ENCODE data around the gene ZNF438. TPM values are rescaled to one million over a fixed set of nuclear protein-coding genes. Genes with fewer than 3 reads are reported as not detected.
A peak's percentile ranks its signal among the peaks of the same experiment; 100 is the strongest.
"Not testable (repeated sequence)": the region's sequence is repeated elsewhere in the genome, so short reads cannot be mapped to it uniquely, and the experiment has no call there.

ZNF438 gene
- total RNA-seq, 1 donor, result 8.0 TPM

DNA sequence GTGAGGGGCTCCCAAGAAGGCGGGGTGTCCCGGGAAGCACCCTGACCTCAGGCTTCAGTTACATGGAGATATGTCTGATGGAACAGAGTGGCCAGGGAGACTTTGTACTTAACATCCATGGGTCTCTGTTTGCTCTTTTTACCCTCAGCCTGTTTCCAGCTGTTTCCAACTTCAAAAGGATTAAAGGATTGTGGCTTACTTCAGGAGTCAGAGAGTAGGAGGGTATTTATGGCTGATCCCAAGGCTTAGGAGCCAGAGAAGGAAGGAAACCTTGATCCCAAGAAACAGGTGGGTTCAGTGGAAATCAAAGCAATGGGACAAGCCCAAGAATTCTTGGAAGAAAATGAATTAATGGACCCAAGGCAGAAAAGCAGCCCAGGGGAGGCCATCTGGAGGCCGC is 37.7 kb upstream of the ZNF438 start:
- TF ChIP-seq, protein P1, sequence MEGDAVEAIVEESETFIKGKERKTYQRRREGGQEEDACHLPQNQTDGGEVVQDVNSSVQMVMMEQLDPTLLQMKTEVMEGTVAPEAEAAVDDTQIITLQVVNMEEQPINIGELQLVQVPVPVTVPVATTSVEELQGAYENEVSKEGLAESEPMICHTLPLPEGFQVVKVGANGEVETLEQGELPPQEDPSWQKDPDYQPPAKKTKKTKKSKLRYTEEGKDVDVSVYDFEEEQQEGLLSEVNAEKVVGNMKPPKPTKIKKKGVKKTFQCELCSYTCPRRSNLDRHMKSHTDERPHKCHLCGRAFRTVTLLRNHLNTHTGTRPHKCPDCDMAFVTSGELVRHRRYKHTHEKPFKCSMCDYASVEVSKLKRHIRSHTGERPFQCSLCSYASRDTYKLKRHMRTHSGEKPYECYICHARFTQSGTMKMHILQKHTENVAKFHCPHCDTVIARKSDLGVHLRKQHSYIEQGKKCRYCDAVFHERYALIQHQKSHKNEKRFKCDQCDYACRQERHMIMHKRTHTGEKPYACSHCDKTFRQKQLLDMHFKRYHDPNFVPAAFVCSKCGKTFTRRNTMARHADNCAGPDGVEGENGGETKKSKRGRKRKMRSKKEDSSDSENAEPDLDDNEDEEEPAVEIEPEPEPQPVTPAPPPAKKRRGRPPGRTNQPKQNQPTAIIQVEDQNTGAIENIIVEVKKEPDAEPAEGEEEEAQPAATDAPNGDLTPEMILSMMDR (IDR thresholded peaks at IDR 0.05; ENCODE audit: insufficient read depth, low read length), result no peak
- DNase-seq (ENCODE audit: low read depth), result no peak
- H3K4me3 ChIP-seq (ENCODE audit: low read depth, low read length), result no peak overlapping the region

- no peak overlapping the region for H3K4me3 ChIP-seq (ENCODE audit: low read depth, low read length)
- TF ChIP-seq, protein P1 (IDR thresholded peaks at IDR 0.05; ENCODE audit: insufficient read depth, low read length), result no peak
- peak; percentile 94 for DNase-seq (ENCODE audit: low read depth)
These were observed 32.7 kb upstream of the ZNF438 start for GRCh38 chr10:31064348-31064747.

DNA sequence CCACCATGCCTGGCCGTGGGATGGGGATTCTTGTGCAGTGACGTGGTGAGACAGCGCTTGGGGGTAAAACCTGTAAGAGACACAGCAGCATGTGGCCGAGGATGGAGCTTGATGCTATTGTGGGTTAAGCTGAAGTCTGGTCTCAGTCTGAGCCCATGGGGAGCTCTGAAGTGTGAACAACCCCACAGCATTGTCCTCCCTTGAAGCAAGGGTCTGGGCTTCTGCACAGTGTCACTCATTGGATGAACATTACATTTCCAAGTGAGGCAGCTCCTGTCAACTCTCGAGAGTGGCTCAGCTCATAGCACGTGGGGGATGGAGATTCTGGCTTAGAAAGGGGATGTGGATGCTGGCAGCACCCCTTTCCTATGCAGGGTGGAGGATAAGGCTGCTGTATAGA is 32.2 kb upstream of the ZNF438 start:
- DNase-seq (ENCODE audit: low read depth), result peak; percentile 28
- TF ChIP-seq, protein P1 (IDR thresholded peaks at IDR 0.05; ENCODE audit: insufficient read depth, low read length), result no peak
- H3K4me3 ChIP-seq (ENCODE audit: low read depth, low read length), result no peak overlapping the region

GRCh38 chr10:31062856-31063255 is 31.2 kb upstream of the ZNF438 start:
- DNase-seq (ENCODE audit: low read depth), result peak; percentile 89
- no peak overlapping the region for H3K4me3 ChIP-seq (ENCODE audit: low read depth, low read length)
- TF ChIP-seq, protein P1 (IDR thresholded peaks at IDR 0.05; ENCODE audit: insufficient read depth, low read length), result no peak

DNA sequence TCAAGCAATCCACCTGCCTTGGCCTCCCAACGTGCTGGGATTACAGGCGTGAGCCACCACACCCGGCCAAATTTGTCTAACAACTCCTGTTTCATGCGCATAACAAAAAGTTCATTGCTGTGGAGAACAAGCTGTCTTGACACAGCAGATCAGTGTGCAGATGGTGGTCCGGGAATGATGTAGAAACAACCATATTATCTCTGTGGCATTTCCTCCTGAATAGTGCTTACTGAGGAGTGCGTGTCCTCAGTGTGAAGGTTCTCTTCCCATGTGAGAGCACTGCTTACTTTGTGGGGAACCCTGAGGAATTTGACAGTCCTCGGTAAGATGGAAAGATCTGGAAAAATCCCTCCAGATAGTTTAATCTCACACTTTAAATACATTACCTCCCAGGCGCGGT is 30.3 kb upstream of the ZNF438 start:
- H3K4me3 ChIP-seq (ENCODE audit: low read depth, low read length), result no peak overlapping the region
- TF ChIP-seq, protein P1 (IDR thresholded peaks at IDR 0.05; ENCODE audit: insufficient read depth, low read length), result no peak
- no peak for DNase-seq (ENCODE audit: low read depth)

DNA sequence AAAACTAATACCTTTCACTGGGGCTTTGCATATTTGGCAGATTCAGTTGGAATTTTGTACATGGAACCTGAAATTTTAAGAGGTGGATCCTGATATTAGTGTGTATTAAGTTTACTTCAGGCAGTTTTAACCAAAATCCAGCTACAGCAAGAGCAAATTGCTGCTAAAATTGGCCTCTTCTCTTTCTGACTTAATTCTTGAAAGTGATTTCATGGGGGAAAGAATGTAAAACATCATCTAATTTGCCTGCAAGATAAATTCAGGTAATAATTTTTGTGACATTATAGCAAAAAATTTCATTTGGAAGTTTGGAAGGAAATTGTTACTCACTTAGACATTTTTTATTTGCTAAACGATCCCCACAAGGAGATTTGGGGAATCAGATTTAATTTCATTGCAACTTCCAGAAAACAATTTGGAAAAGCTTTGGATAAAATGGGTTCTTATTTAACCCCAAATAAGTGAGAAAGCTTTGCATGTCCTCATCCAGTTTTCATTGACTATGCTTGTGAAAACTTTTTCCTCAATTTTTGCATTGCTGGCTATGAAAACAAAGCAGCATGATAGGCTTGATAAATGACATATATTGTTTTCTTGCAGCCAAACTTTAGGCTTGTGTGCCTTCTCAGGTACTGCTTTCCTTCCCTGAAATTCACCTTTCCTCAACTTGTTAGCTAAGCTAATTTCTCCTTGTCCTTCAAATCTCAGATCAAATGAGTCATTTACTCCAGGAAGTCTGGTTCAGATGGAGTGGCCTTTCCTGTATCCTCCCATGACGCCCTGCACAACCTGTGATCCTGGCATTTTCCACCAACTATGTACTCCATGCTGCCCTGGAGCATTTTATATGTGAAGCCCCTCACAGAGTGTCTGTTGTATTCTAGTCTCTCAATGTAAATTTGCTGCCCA is 27.4 kb upstream of the ZNF438 start:
- no peak overlapping the region for H3K4me3 ChIP-seq (ENCODE audit: low read depth, low read length)
- no peak for DNase-seq (ENCODE audit: low read depth)
- TF ChIP-seq, protein P1 (IDR thresholded peaks at IDR 0.05; ENCODE audit: insufficient read depth, low read length), result no peak

DNA sequence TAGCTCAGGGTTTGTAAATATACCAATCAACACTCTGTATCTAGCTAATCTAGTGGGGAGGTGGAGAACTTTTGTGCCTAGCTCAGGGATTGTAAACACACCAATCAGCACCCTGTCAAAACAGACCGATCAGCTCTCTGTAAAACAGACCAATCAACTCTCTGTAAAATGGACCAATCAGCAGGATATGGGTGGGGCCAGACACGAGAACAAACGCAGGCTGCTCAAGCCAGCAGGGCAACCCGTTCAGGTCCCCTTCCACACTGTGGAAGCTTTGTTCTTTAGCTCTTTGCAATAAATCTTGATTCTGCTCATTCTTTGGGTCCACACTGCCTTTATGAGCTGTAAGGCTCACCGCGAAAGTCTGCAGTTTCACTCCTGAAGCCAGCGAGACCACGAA is 25.0 kb upstream of the ZNF438 start:
- not testable (repeated sequence) for DNase-seq (ENCODE audit: low read depth); H3K4me3 ChIP-seq (ENCODE audit: low read depth, low read length)
